GM19452 (cell line): Measurements from ENCODE around the gene SIRT2.
"Not testable (repeated sequence)": the region's sequence is repeated elsewhere in the genome, so short reads cannot be mapped to it uniquely, and the experiment has no call there.

Experiments used
- ATAC-seq: cut with Tn5 transposase; IDR thresholded peaks from one replicate; pipeline ENCODE4 v1.9.1; 2021; ENCODE audit not compliant: unreplicated experiment

The SIRT2 gene

GRCh38 chr19:38898788-38899446 is 501 bp downstream of the SIRT2 start:
- ATAC-seq = no peak

DNA sequence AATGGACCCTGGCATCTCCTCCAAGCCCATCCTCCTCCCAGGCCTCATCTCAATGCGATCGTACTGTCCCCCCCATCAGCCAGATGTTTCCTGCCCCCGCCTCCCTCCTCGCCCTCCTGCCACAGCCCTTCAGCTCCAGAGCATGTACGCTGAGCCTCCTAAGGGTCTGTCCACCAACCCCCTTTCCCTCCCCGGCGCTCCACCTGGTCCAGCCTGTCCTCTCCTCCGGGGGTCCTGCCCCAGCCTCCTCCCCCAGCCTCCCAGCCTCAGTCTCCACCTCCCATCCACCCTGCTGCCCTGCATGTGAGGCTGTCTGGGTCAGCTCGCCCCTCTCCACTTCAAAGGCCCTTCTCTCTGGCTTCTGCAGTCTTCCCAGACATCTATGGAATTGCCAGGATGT is 4.5 kb downstream of the SIRT2 start:
- no peak for ATAC-seq

- no peak for ATAC-seq
Observed at GRCh38 chr19:38893341-38893771, 6.1 kb downstream of the SIRT2 start.

GRCh38 chr19:38892841-38893240 is 6.6 kb downstream of the SIRT2 start:
- ATAC-seq = no peak

DNA sequence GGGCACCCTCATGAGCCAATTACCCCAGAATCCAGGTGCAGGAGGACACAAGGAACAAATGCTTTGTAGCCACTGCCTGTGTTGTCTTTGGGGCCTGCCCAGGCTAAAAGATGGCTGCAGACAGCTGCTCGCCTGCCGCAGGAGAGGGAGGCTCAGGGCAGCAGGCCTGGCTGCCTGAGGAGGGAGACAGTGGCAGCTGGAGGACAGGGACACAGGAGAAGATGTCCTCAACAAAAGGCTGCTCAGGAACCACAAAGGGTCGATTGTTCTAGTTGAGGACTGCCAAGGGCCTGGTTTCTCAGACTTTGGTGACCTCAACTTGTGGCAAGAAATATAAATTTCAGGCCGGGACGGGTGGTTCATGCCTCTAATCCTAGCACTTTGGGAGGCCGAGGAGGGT is 7.6 kb downstream of the SIRT2 start:
- ATAC-seq = no peak

DNA sequence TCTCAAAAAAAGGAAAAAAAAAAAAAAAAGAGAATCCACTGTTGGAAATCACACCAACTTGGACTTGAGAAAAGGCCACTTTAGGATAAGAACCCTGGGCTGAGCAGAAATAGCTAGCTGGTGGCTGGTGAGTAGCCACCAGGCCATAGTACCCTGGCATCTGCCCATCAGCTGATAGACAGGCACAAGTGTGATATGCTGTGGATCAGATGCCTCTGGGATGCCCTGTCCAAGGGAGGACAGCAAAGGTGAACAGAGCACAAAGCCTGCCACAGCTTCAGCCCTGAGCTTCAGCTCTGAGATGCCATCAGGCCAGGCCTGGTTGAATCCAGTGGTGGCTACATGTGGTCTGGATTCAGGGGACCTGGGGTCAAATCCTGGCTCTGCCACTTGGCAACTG is 8.7 kb downstream of the SIRT2 start:
- no peak for ATAC-seq

DNA sequence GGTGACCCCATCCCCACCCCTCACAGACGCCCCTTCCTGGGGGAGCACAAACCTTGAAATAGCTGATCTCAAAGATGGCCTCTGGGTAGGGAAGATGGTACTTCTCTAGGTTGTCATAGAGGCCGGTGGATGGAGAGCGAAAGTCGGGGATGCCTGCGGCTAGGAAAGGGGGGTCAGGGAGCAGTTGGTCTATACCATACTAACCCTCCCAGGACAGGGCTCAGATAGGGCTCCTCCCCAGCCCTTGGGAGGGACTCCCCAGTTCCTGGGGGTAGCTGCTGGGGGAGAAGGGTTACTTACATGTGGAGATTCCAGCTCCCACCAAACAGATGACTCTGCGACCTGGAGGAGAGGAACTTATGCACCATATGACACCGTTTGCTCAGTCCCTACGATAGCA is 9.6 kb downstream of the SIRT2 start:
- no peak for ATAC-seq

- no peak for ATAC-seq
Observed at GRCh38 chr19:38888876-38889275, 10.5 kb downstream of the SIRT2 start.

DNA sequence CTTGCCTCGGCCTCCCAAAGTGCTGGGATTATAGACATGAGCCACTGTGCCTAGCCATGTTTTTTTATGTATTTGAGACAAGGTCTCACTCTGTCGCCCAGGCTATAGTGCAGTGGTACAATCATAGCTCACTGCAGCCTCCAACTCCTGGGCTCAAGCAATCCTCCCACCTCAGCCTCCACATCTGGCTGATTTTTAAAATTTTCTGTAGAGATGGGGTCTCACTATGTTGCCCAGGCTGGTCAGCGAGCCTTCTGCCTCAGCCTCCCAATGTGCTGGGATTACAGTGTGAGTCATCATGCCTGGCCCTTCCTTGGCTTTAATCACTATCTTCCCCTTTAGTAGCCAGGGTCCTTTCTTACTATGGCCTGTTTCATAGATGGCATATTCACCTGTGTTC is 14.7 kb downstream of the SIRT2 start:
- ATAC-seq = not testable (repeated sequence)

GRCh38 chr19:38883286-38883685 is 16.1 kb downstream of the SIRT2 start:
- ATAC-seq = no peak

GRCh38 chr19:38880882-38881609 is 18.4 kb downstream of the SIRT2 start:
- no peak for ATAC-seq

DNA sequence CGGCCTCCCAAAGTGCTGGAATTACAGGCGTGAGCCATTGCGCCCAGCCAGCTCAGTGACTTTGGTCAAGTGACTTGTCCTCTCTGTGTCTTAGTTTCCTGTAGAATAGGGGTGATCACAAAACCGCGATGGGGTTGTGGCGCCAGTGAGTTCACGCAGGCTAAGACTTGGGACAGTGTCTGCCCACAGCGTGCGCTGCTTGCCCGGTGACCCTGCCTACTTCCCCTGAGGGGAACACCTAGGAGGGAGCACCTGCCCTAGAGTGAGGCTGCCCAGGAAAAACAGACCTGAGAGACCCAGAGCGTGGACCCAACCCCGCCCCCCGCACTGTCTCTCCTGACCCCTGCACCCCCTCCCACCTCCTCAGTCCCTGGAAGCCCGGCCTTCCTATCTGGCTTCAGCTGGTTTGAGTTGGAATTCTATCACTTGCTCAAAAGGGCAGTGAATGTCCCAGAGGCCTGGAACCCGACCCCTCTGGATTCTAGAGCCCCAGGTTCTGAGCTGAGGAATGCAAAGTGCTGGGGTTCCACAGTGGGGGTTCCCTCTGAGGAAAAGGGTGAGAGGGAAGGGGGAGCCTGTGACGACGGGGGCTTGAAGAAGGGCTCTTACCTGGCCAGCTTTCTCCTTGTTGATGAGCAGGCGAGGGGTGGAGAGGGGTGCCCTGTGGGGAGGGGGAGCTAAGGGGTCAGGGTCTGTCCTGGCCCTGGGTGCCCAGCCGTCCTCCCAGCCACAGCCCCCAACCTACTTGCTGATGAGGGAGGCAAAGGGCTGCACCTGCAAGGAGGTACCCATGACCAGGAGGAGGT is 19.1 kb downstream of the SIRT2 start:
- ATAC-seq = no peak

- ATAC-seq = no peak
Observed at GRCh38 chr19:38879400-38879751, 20.0 kb downstream of the SIRT2 start.

DNA sequence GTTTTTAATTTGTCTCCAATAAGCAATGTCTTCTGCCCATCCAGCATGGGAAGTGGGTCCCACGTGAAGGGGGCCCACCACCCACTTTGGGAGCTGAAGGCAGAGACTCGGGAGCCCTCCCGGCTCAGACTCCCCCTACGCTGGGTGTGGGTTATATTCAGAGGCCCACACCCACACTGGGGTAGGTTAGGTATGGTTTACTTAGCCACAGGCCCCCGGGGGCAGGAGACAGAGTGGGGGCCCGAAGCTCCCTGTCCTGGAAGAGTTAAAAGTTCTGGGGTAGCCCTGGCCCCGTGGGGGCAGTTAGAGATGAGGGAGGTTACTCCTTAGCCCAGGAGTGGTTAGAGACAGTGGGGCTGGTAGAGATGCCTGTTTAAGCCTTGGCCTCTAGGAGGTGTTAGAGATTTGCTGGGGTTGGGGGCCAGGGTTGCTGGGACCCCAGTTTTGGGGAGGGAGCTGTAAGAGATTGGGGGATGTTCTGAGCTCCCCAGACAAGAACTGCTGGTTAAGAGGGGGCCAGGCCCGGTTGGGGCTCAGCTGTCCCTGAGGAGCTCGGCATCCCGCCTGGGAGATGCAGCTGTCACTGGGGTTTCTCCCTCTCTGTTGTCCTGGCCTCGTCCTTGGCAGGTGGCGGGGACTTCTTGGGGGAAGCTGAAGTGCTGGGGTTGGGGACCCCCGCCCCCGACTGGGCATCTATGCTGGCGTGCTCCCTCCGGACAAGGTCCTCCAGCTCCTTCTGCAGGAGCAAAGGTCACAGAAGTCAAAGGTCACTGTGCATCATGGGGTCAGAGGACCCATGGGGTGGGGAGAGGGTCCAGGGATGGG is 20.6 kb downstream of the SIRT2 start:
- ATAC-seq = no peak

DNA sequence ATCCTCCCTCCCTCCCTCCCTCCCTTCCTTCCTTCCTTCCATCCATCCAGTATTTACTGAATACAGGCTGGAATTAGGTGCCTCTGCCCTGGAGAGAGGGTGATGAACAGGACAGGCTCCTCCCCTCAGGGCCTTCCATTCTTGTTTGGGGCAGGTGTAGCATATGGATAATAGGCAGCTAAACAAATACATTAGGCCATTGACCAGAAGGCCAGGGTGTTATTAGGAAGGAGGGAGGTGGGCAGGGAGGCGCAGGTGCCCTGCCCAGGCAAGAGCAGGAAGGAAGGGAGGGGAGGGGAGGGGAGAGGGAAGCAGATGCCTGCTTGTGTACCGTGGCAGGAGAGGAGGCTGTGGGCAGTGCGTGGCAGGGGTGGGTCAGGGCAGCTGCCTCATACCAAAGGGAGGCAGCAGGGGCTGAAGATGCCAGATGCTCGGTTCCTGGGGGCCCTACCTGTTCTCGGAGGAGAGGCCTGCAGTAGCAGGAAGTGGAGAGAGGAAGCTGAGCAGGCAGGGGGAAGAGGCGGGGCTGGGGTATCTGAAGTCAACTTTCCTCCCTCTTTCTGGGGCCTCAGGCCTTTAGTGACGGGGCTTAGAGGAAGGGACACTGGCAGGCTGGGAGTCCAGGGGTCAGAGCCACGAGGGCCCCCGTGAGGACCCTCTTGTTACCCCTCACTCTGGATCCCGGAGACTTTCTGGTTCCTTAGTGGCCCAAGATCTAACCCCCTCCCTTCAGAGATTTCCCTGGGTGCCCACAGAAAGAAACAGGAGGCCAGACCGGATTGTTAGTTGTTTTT is 21.4 kb downstream of the SIRT2 start, which contains the start of gene RINL:
RINL (minus strand) TSS at position 495 of the 794 bp plus-strand sequence. CDS start 1,533 bp downstream, outside the sequence.
- ATAC-seq = peak; percentile 60

GRCh38 chr19:38875656-38876395 is 23.6 kb downstream of the SIRT2 start:
- no peak for ATAC-seq

DNA sequence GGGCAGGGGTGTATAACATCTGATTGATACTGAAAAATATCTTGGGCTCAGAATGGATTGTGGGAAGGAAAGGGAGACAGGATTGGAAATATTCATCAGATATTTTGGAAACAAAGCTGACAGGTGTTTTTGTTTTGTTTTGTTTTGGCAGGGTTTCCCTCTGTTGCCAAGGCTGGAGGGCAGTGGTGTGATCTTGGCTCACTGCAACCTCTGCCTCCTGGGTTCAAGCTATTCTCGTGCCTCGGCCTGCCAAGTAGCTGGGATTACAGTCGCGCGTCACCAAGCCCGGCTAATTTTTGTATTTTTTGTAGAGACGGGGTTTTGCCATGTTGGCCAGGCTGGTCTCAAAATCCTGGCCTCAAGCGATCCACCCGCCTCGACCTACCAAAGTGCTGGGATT is 26.0 kb downstream of the SIRT2 start:
- ATAC-seq = not testable (repeated sequence)

GRCh38 chr19:38870612-38871011 is 28.8 kb downstream of the SIRT2 start:
- no peak for ATAC-seq

GRCh38 chr19:38869836-38870607 is 29.4 kb downstream of the SIRT2 start:
- ATAC-seq = peak; percentile 68
